LNCaP clone FGC (cell line): ENCODE measurements around the gene CRIP2.

ENCODE experiments used
- DNase-seq: peaks from one replicate; pipeline ENCODE4 v3.0.0-alpha.2; 2011; ENCODE audit warnings: low read depth
- H3K4me3 ChIP-seq: 2 replicates; pipeline ENCODE4 v1.5.1; 2011; ENCODE audit warnings: mild to moderate bottlenecking, low read depth, low read length, control low read depth
- TF ChIP-seq, protein P1 (sequence below): IDR thresholded peaks from 2 replicates; pipeline ENCODE4 v1.5.1; 2012; ENCODE audit warnings: mild to moderate bottlenecking; ENCODE audit not compliant: control insufficient read depth, insufficient read depth; ENCODE audit errors: extremely low read depth

CRIP2 gene

DNA sequence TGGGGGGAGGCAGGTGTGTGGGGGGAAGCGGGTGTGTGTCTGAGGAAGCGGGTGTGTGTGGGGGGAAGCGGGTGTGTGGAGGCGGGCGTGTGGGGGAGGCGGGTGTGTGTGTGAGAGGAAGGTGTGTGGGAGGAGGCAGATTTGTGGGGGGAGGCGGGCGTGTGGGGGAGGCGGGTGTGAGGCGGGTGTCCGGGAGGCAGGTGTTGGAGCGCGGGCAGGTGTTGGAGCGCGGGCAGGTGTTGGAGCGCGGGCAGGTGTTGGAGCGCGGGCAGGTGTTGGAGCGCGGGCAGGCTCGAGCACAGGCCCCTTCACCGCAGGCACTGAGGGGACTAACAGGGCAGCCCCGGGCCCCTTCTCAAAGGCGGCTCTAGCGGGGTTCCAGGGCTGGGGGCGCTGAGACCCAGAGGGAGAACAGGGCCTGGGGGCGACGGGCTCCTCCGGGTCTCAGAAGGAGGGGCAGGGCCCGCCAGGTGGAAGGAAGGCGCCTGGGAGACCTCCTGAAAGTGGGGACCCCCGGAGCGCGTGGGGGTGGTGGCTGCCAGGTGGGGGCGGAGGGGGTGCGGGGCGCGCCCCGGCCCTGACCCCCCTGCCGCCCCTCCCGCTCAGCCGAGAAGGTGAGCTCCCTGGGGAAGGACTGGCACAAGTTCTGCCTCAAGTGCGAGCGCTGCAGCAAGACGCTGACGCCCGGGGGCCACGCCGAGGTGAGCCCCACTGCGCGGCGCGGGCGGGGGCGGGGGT, 3.2 kb downstream of the CRIP2 start:
- no peak for DNase-seq
- no peak overlapping the region for H3K4me3 ChIP-seq
- TF ChIP-seq, protein P1, sequence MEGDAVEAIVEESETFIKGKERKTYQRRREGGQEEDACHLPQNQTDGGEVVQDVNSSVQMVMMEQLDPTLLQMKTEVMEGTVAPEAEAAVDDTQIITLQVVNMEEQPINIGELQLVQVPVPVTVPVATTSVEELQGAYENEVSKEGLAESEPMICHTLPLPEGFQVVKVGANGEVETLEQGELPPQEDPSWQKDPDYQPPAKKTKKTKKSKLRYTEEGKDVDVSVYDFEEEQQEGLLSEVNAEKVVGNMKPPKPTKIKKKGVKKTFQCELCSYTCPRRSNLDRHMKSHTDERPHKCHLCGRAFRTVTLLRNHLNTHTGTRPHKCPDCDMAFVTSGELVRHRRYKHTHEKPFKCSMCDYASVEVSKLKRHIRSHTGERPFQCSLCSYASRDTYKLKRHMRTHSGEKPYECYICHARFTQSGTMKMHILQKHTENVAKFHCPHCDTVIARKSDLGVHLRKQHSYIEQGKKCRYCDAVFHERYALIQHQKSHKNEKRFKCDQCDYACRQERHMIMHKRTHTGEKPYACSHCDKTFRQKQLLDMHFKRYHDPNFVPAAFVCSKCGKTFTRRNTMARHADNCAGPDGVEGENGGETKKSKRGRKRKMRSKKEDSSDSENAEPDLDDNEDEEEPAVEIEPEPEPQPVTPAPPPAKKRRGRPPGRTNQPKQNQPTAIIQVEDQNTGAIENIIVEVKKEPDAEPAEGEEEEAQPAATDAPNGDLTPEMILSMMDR, result no peak

DNA sequence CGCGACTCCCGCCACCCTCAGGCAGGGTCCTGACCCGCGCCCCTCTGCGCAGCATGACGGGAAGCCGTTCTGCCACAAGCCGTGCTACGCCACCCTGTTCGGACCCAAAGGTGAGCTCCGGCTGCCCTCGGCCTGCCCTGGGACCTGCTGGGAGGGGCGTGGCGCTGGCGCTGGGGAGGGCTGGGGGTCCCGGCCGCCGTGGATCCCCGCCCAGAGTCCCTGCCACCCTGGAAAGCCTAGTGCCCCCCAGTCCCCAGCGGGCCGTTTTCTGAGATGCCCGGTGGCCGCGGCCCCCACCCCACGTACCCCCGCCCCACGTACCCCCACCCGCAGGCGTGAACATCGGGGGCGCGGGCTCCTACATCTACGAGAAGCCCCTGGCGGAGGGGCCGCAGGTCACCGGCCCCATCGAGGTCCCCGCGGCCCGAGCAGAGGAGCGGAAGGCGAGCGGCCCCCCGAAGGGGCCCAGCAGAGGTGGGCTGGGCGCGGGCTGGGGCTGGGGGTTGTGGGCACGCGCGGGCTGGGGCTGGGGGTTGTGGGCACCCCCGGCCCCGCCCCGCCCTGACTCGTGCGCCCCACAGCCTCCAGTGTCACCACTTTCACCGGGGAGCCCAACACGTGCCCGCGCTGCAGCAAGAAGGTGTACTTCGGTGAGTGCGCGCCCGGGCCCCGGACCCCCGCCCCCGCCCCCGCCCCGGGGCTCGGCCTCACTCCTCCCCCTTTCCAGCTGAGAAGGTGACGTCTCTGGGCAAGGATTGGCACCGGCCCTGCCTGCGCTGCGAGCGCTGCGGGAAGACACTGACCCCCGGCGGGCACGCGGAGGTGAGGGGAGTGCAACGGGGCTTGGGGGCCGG, 4.0 kb downstream of the CRIP2 start:
- TF ChIP-seq, protein P1, result no peak
- H3K4me3 ChIP-seq, result no peak overlapping the region
- DNase-seq, result no peak

DNA sequence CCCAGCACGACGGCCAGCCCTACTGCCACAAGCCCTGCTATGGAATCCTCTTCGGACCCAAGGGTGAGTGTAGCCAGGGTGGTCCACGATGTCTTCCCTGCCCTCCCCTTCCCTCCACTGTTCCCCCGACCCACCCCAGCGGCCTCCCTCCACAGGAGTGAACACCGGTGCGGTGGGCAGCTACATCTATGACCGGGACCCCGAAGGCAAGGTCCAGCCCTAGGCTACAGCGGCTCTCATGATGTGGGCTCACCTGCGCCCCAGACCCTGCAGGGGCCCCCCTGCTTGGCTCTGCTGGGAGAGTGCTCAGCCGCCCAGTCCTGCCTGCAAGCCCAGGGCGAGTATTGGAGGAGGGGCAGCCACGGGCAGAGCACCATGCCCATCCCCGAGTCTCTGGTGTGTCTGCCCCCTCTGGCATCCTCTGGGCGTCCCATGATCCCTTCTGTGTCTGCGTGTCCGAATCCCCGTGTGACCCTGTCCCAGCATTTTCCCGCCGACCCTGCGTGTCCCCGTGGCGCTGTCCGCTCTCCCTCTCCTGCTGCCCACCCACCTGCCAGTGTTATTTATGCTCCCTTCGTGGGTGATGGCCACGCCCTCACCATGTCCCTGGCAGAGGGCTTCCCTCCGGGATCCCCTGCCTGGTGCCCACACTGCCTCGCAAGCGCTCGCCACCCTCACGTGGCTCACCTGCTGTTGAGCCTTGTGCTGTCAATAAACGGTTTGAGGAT, 5.0 kb downstream of the CRIP2 start:
- TF ChIP-seq, protein P1, result no peak
- no peak for DNase-seq
- no peak overlapping the region for H3K4me3 ChIP-seq

DNA sequence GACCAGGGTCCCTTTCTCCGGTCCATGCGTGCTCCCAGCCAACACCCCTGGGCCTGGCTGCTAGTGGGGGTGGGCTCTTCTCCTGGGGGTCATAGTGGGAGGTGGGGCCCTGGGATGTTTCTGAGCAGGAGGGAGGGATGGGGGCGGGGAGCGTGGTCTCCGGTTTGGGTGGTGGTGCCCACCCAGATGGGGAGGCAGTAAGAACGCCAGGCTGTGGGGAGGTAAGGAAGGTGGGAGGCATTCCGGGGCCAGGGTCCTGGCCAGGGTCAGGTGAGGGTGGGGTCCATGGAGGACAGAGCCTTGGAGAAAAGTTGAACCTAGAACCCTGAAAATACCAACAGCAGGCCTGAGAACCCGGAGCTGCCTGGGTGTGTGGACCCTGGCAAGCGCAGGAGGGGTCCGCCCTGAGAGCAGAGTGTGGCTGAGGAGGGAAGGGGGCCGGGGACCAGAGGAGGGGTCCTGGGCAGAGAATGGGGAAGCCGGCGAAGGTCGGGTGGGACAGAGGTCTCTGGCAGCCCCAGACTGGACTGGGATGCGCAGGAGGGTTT, 5.7 kb downstream of the CRIP2 start:
- TF ChIP-seq, protein P1, result no peak
- no peak overlapping the region for H3K4me3 ChIP-seq
- no peak for DNase-seq

DNA sequence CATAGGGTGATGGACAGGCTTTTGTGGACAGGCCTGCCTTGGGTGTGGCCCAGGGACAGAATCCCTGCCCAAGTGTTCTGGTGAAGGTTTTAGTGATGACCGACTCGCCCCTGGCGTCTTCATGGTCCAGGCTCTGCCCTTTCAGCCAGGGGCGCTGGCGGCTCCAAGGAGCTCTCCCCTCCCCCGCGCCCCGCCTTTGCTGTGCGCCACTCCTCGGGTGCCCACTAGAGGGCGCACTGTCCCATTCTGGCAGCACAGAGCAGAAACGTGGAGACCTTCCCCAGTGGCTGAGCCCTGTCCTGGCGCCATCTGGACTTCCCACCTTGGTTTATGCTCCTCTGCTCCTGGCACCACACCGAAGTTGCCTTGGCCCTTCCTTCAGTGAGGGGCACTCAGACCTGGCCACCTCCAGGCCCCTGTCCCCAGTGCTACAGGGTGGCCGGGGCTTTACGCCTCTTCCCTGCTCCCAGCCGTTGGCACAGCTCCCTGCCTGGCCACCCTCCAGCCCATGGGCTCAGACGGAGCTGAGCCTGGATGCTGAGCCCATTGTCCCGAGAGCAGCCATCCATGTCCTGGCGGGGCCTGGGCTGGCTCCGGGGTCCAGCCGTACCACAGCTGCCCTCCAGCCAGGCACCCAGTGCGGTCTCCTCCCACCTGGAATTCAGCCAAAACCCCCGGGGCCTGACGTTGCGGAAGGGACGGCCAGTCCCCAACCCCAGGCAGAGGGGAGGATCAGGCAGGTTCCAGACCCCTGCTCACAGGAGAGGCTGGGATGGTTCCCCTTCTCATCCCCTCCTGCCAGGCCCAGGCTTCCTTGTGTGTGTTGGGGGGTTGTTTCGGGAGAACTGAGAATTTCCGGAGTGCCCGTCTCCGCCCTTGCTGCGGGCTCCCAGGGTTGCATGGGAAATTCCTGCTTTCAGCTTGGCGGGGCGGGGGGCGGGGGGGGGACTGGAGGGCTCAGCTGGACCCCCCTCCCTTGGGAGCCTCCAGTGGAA, 6.5 kb downstream of the CRIP2 start:
- peak; percentile 61 for DNase-seq
- TF ChIP-seq, protein P1, result peak; percentile 98
- peak overlapping the region; percentile 43 for H3K4me3 ChIP-seq
